ENCODE data around the gene NUDT21.

Gene NUDT21

DNA sequence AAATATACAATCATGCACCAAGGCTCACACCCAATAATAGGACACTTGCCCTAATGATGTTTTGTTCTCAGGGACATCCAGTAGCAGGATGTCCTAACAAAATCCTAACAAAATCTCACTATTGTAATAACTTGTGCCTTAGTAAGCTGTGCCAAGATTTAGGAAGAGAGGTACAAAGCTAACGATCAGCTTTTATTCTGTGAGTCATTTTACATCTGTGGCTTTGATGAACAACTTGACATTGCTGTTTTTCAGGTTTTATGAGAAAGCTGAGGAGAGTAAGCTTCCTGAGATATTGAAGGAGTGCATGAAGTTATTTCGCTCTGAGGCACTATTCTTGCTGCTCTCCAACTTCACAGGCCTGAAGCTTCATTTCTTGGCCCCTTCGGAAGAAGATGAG, 19.1 kb upstream of the NUDT21 start:
- no peak for DNase-seq
- Histone ChIP-seq H3K56ac (ENCODE audit: low read length) (no peak overlapping the region), H3K23ac (ENCODE audit: low read length) (no peak overlapping the region), H2BK5ac (ENCODE audit: low read length) (no peak overlapping the region), H3K27me3 (ENCODE audit: insufficient read depth, low read length, poor library complexity) (no peaks in the 10 kb centered on the region), H4K5ac (ENCODE audit: low read length) (no peak overlapping the region), H3K18ac (ENCODE audit: low read length) (no peak overlapping the region), H4K8ac (ENCODE audit: low read depth, low read length) (no peak overlapping the region), H3K4me3 (ENCODE audit: low read length) (no peak overlapping the region), H2BK120ac (ENCODE audit: low read depth, low read length) (no peak overlapping the region), H3K4me2 (ENCODE audit: low read length) (no peak overlapping the region), H3K27ac (ENCODE audit: low read depth, low read length) (no peak overlapping the region), H3K9ac (ENCODE audit: low read length) (no peak overlapping the region), H3K79me1 (ENCODE audit: low read length) (no peaks in the 10 kb centered on the region), H3K4me1 (ENCODE audit: control insufficient read depth, low read depth, low read length) (no peaks in the 10 kb centered on the region), H3K36me3 (ENCODE audit: control insufficient read depth, insufficient read depth, low read length) (peaks cover 7% of the 10 kb centered on the region), H3K4ac (ENCODE audit: low read depth, low read length) (no peak overlapping the region), H2AK5ac (ENCODE audit: low read length) (no peak overlapping the region), H3K79me2 (ENCODE audit: control insufficient read depth, insufficient read depth, low read length) (no peaks in the 10 kb centered on the region), H2BK15ac (replicated peaks; ENCODE audit: low read depth) (no peak overlapping the region)
- WGBS (ENCODE audit: extremely low coverage, insufficient coverage, low lambda C conversion rate), result no CpG with 5 or more reads among the region's 3 CpGs

- H3K23ac ChIP-seq (ENCODE audit: low read length), result no peak overlapping the region
- no peak overlapping the region for H4K8ac ChIP-seq (ENCODE audit: low read depth, low read length)
- WGBS (ENCODE audit: extremely low coverage, insufficient coverage, low lambda C conversion rate), result no CpG with 5 or more reads among the region's 7 CpGs
- H3K18ac ChIP-seq (ENCODE audit: low read length), result no peak overlapping the region
- H3K56ac ChIP-seq (ENCODE audit: low read length), result no peak overlapping the region
- H4K5ac ChIP-seq (ENCODE audit: low read length), result no peak overlapping the region
- no peak overlapping the region for H3K4ac ChIP-seq (ENCODE audit: low read depth, low read length)
- H3K36me3 ChIP-seq (ENCODE audit: control insufficient read depth, insufficient read depth, low read length), result peaks cover 7% of the 10 kb centered on the region
- H2BK15ac ChIP-seq (replicated peaks; ENCODE audit: low read depth), result no peak overlapping the region
- H3K27me3 ChIP-seq (ENCODE audit: insufficient read depth, low read length, poor library complexity), result no peaks in the 10 kb centered on the region
- no peak overlapping the region for H3K4me3 ChIP-seq (ENCODE audit: low read length)
- H3K4me2 ChIP-seq (ENCODE audit: low read length), result no peak overlapping the region
- no peaks in the 10 kb centered on the region for H3K79me2 ChIP-seq (ENCODE audit: control insufficient read depth, insufficient read depth, low read length)
- no peak for DNase-seq
- no peaks in the 10 kb centered on the region for H3K79me1 ChIP-seq (ENCODE audit: low read length)
- no peak overlapping the region for H2AK5ac ChIP-seq (ENCODE audit: low read length)
- H3K4me1 ChIP-seq (ENCODE audit: control insufficient read depth, low read depth, low read length), result no peaks in the 10 kb centered on the region
- H2BK5ac ChIP-seq (ENCODE audit: low read length), result no peak overlapping the region
- no peak overlapping the region for H3K27ac ChIP-seq (ENCODE audit: low read depth, low read length)
- no peak overlapping the region for H2BK120ac ChIP-seq (ENCODE audit: low read depth, low read length)
- no peak overlapping the region for H3K9ac ChIP-seq (ENCODE audit: low read length)
Observed at GRCh38 chr16:56469748-56470147, 18.6 kb upstream of the NUDT21 start.

GRCh38 chr16:56468800-56469199, 17.7 kb upstream of the NUDT21 start:
- H2BK5ac ChIP-seq (ENCODE audit: low read length), result no peak overlapping the region
- H3K79me2 ChIP-seq (ENCODE audit: control insufficient read depth, insufficient read depth, low read length), result no peaks in the 10 kb centered on the region
- H3K23ac ChIP-seq (ENCODE audit: low read length), result no peak overlapping the region
- no peak overlapping the region for H3K4ac ChIP-seq (ENCODE audit: low read depth, low read length)
- H3K27ac ChIP-seq (ENCODE audit: low read depth, low read length), result no peak overlapping the region
- no peak overlapping the region for H2BK15ac ChIP-seq (replicated peaks; ENCODE audit: low read depth)
- H3K79me1 ChIP-seq (ENCODE audit: low read length), result no peaks in the 10 kb centered on the region
- H3K27me3 ChIP-seq (ENCODE audit: insufficient read depth, low read length, poor library complexity), result no peaks in the 10 kb centered on the region
- no peak overlapping the region for H3K4me3 ChIP-seq (ENCODE audit: low read length)
- H3K9ac ChIP-seq (ENCODE audit: low read length), result no peak overlapping the region
- H3K56ac ChIP-seq (ENCODE audit: low read length), result no peak overlapping the region
- H4K5ac ChIP-seq (ENCODE audit: low read length), result no peak overlapping the region
- H3K36me3 ChIP-seq (ENCODE audit: control insufficient read depth, insufficient read depth, low read length), result peaks cover 7% of the 10 kb centered on the region
- H4K8ac ChIP-seq (ENCODE audit: low read depth, low read length), result no peak overlapping the region
- H3K18ac ChIP-seq (ENCODE audit: low read length), result no peak overlapping the region
- no peak for DNase-seq
- no peak overlapping the region for H2BK120ac ChIP-seq (ENCODE audit: low read depth, low read length)
- H2AK5ac ChIP-seq (ENCODE audit: low read length), result no peak overlapping the region
- H3K4me2 ChIP-seq (ENCODE audit: low read length), result no peak overlapping the region
- no peaks in the 10 kb centered on the region for H3K4me1 ChIP-seq (ENCODE audit: control insufficient read depth, low read depth, low read length)

GRCh38 chr16:56466344-56466743, 15.2 kb upstream of the NUDT21 start:
- no peak overlapping the region for H4K5ac ChIP-seq (ENCODE audit: low read length)

DNA sequence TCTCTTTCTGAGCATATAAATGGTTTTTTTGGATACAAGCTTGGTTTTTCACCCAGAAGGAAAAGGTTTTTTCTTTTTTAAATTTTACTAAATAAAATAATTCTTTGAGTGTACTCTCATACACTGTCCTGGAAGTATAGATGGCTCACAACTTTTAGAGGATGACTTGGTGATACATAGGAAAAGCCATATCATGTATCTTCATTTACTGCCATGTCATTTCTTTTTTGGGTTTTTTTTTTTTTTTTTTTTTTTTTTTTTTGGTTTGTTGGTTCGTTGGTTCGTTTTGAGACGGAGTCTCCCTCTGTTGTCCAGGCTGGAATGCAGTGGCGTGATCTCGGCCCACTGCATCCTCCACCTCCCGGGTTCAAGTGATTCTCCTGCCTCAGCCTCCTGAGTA, 12.0 kb upstream of the NUDT21 start:
- WGBS (ENCODE audit: extremely low coverage, insufficient coverage, low lambda C conversion rate), result no CpG with 5 or more reads among the region's 6 CpGs
- no peaks in the 10 kb centered on the region for H3K79me2 ChIP-seq (ENCODE audit: control insufficient read depth, insufficient read depth, low read length)
- H3K27ac ChIP-seq (ENCODE audit: low read depth, low read length), result no peak overlapping the region
- H3K27me3 ChIP-seq (ENCODE audit: insufficient read depth, low read length, poor library complexity), result no peaks in the 10 kb centered on the region
- no peak overlapping the region for H3K9ac ChIP-seq (ENCODE audit: low read length)
- no peak overlapping the region for H3K4me3 ChIP-seq (ENCODE audit: low read length)
- H2BK120ac ChIP-seq (ENCODE audit: low read depth, low read length), result no peak overlapping the region
- no peak overlapping the region for H3K4ac ChIP-seq (ENCODE audit: low read depth, low read length)
- no peak overlapping the region for H3K23ac ChIP-seq (ENCODE audit: low read length)
- no peaks in the 10 kb centered on the region for H3K4me1 ChIP-seq (ENCODE audit: control insufficient read depth, low read depth, low read length)
- no peak overlapping the region for H4K8ac ChIP-seq (ENCODE audit: low read depth, low read length)
- no peak overlapping the region for H3K18ac ChIP-seq (ENCODE audit: low read length)
- no peak for DNase-seq
- H2AK5ac ChIP-seq (ENCODE audit: low read length), result no peak overlapping the region
- H4K5ac ChIP-seq (ENCODE audit: low read length), result no peak overlapping the region
- no peak overlapping the region for H2BK15ac ChIP-seq (replicated peaks; ENCODE audit: low read depth)
- peaks cover 1% of the 10 kb centered on the region for H3K36me3 ChIP-seq (ENCODE audit: control insufficient read depth, insufficient read depth, low read length)
- no peak overlapping the region for H3K56ac ChIP-seq (ENCODE audit: low read length)
- no peaks in the 10 kb centered on the region for H3K79me1 ChIP-seq (ENCODE audit: low read length)
- H3K4me2 ChIP-seq (ENCODE audit: low read length), result no peak overlapping the region
- H2BK5ac ChIP-seq (ENCODE audit: low read length), result no peak overlapping the region

More at GRCh38 chr16:56466344-56466743, 15.2 kb upstream of the NUDT21 start:
- Histone ChIP-seq H3K18ac (ENCODE audit: low read length) (no peak overlapping the region), H3K27ac (ENCODE audit: low read depth, low read length) (no peak overlapping the region), H3K79me2 (ENCODE audit: control insufficient read depth, insufficient read depth, low read length) (no peaks in the 10 kb centered on the region), H4K8ac (ENCODE audit: low read depth, low read length) (no peak overlapping the region), H2BK15ac (replicated peaks; ENCODE audit: low read depth) (no peak overlapping the region), H2BK120ac (ENCODE audit: low read depth, low read length) (no peak overlapping the region), H3K4ac (ENCODE audit: low read depth, low read length) (no peak overlapping the region), H3K79me1 (ENCODE audit: low read length) (no peaks in the 10 kb centered on the region), H3K4me2 (ENCODE audit: low read length) (no peak overlapping the region), H3K56ac (ENCODE audit: low read length) (no peak overlapping the region), H2AK5ac (ENCODE audit: low read length) (no peak overlapping the region), H2BK5ac (ENCODE audit: low read length) (no peak overlapping the region), H3K23ac (ENCODE audit: low read length) (no peak overlapping the region), H3K4me3 (ENCODE audit: low read length) (no peak overlapping the region), H3K36me3 (ENCODE audit: control insufficient read depth, insufficient read depth, low read length) (peaks cover 4% of the 10 kb centered on the region), H3K4me1 (ENCODE audit: control insufficient read depth, low read depth, low read length) (no peaks in the 10 kb centered on the region), H3K27me3 (ENCODE audit: insufficient read depth, low read length, poor library complexity) (no peaks in the 10 kb centered on the region), H3K9ac (ENCODE audit: low read length) (no peak overlapping the region)
- DNase-seq, result no peak
- no CpG with 5 or more reads among the region's 2 CpGs for WGBS (ENCODE audit: extremely low coverage, insufficient coverage, low lambda C conversion rate)

GRCh38 chr16:56462064-56462796, 11.1 kb upstream of the NUDT21 start:
- no peak overlapping the region for H2BK120ac ChIP-seq (ENCODE audit: low read depth, low read length)

More at GRCh38 chr16:56462064-56462796, 11.1 kb upstream of the NUDT21 start:
- H4K8ac ChIP-seq (ENCODE audit: low read depth, low read length), result no peak overlapping the region
- no peak overlapping the region for H4K5ac ChIP-seq (ENCODE audit: low read length)
- H3K56ac ChIP-seq (ENCODE audit: low read length), result no peak overlapping the region
- H2AK5ac ChIP-seq (ENCODE audit: low read length), result no peak overlapping the region
- H3K18ac ChIP-seq (ENCODE audit: low read length), result no peak overlapping the region
- H2BK5ac ChIP-seq (ENCODE audit: low read length), result no peak overlapping the region
- H3K23ac ChIP-seq (ENCODE audit: low read length), result no peak overlapping the region
- WGBS (ENCODE audit: extremely low coverage, insufficient coverage, low lambda C conversion rate), result no CpG with 5 or more reads among the region's 3 CpGs
- no peaks in the 10 kb centered on the region for H3K79me2 ChIP-seq (ENCODE audit: control insufficient read depth, insufficient read depth, low read length)
- no peak overlapping the region for H3K4ac ChIP-seq (ENCODE audit: low read depth, low read length)
- no peak overlapping the region for H3K27ac ChIP-seq (ENCODE audit: low read depth, low read length)
- H3K4me3 ChIP-seq (ENCODE audit: low read length), result no peak overlapping the region
- no peak overlapping the region for H3K4me2 ChIP-seq (ENCODE audit: low read length)
- DNase-seq, result no peak
- H3K36me3 ChIP-seq (ENCODE audit: control insufficient read depth, insufficient read depth, low read length), result peaks cover 1% of the 10 kb centered on the region
- no peaks in the 10 kb centered on the region for H3K4me1 ChIP-seq (ENCODE audit: control insufficient read depth, low read depth, low read length)
- H3K9ac ChIP-seq (ENCODE audit: low read length), result no peak overlapping the region
- H3K27me3 ChIP-seq (ENCODE audit: insufficient read depth, low read length, poor library complexity), result no peaks in the 10 kb centered on the region
- no peak overlapping the region for H2BK15ac ChIP-seq (replicated peaks; ENCODE audit: low read depth)
- no peaks in the 10 kb centered on the region for H3K79me1 ChIP-seq (ENCODE audit: low read length)

Data from mesendoderm (in vitro differentiated cells).